HG03039 (cell line): ENCODE measurements around the gene GCN1.
A peak's percentile ranks its signal among the peaks of the same experiment; 100 is the strongest.

Source experiments
- ATAC-seq: cut with Tn5 transposase; IDR thresholded peaks from one replicate; pipeline ENCODE4 v1.9.1; 2021; ENCODE audit warnings: mild to moderate bottlenecking, moderate library complexity; ENCODE audit not compliant: unreplicated experiment

The GCN1 gene

GRCh38 chr12:120230326-120230973 is 35.9 kb upstream of the GCN1 start:
- ATAC-seq = no peak

- no peak for ATAC-seq
Observed at GRCh38 chr12:120229487-120230325, 35.2 kb upstream of the GCN1 start.

GRCh38 chr12:120229071-120229486 is 34.6 kb upstream of the GCN1 start:
- ATAC-seq = no peak

GRCh38 chr12:120228291-120229070 is 34.0 kb upstream of the GCN1 start:
- peak; percentile 63 for ATAC-seq

- no peak for ATAC-seq
Observed at GRCh38 chr12:120228041-120228290, 33.5 kb upstream of the GCN1 start.

GRCh38 chr12:120227233-120228040 is 32.9 kb upstream of the GCN1 start:
- no peak for ATAC-seq

GRCh38 chr12:120225852-120226640 is 31.5 kb upstream of the GCN1 start:
- no peak for ATAC-seq

GRCh38 chr12:120225200-120225558 is 30.7 kb upstream of the GCN1 start:
- ATAC-seq = no peak

GRCh38 chr12:120224304-120225199 is 30.0 kb upstream of the GCN1 start:
- no peak for ATAC-seq

GRCh38 chr12:120223458-120224303 is 29.2 kb upstream of the GCN1 start:
- no peak for ATAC-seq

- ATAC-seq = no peak
Observed at GRCh38 chr12:120222288-120222832, 27.8 kb upstream of the GCN1 start.

GRCh38 chr12:120221576-120221900 is 27.0 kb upstream of the GCN1 start:
- ATAC-seq = no peak

GRCh38 chr12:120220838-120221575 is 26.5 kb upstream of the GCN1 start:
- ATAC-seq = no peak

- no peak for ATAC-seq
Observed at GRCh38 chr12:120218680-120219606, 24.4 kb upstream of the GCN1 start.

- no peak for ATAC-seq
Observed at GRCh38 chr12:120216742-120217605, 22.5 kb upstream of the GCN1 start.
